Panc1 (cell line): Measurements from ENCODE around the gene GLT8D1. TPM values are rescaled to one million over a fixed set of nuclear protein-coding genes. Genes with fewer than 3 reads are reported as not detected.
A peak's percentile ranks its signal among the peaks of the same experiment; 100 is the strongest.

ENCODE experiments used
- ATAC-seq: fragments of 200-7000 bp; cut with Tn5 transposase; 2 replicates; pipeline ENCODE4 v1.9.1; 2020; ENCODE audit warnings: mild to moderate bottlenecking, moderate library complexity
- BruUV-seq: library from RNA; stranded (reverse); fragments of 400-500 nt; replicated peaks from 2 replicates; lab custom pipeline; 2021; lab: Mats Ljungman, UMichigan
- CTCF ChIA-PET: fragments of 300-600 bp; sonication (Branson Sonifier 250); formaldehyde crosslinking; loops from one replicate; lab custom pipeline; 2022; ENCODE audit warnings: antibody characterized with exemption; lab: Charles Lee
- POLR2A ChIA-PET: fragments of 300-600 bp; sonication (Branson Sonifier 250); formaldehyde crosslinking; loops from one replicate; lab custom pipeline; 2022; ENCODE audit warnings: antibody characterized with exemption; lab: Charles Lee
- DNase-seq: peaks from one replicate; pipeline ENCODE4 v3.0.0-alpha.2; 2010; ENCODE audit warnings: low read depth, low spot score
- H3K27ac ChIP-seq: 2 replicates; pipeline ENCODE4 v1.5.1; 2011; ENCODE audit warnings: mild to moderate bottlenecking, low read length, inconsistent platforms
- H3K27me3 ChIP-seq: fragments of 200-500 bp; sonication (Bioruptor generic); 2 replicates; pipeline ENCODE4 v1.6.0; 2014; ENCODE audit warnings: low read length, inconsistent platforms; ENCODE audit not compliant: control insufficient read depth, insufficient read depth
- H3K36me3 ChIP-seq: fragments of 200-500 bp; sonication (Bioruptor generic); 2 replicates; pipeline ENCODE4 v1.5.1; 2014; ENCODE audit warnings: inconsistent platforms, mild to moderate bottlenecking, low read length, moderate library complexity; ENCODE audit not compliant: control insufficient read depth, insufficient read depth
- H3K4me1 ChIP-seq: 2 replicates; pipeline ENCODE4 v1.5.1; 2011; ENCODE audit warnings: inconsistent platforms, mild to moderate bottlenecking, low read length, moderate library complexity; ENCODE audit not compliant: control insufficient read depth, insufficient read depth
- H3K4me3 ChIP-seq, 2 experiments: 2 replicates each; pipeline ENCODE4 v1.5.1; 2011 to 2012; ENCODE audit warnings: low read depth in 2 of 2, low read length in 2 of 2, mild to moderate bottlenecking in 2 of 2, inconsistent platforms in 1 of 2, moderate library complexity in 1 of 2
- H3K9me3 ChIP-seq: fragments of 200-500 bp; sonication (Bioruptor generic); 2 replicates; pipeline ENCODE4 v1.5.1; 2014; ENCODE audit warnings: low read depth, mild to moderate bottlenecking, inconsistent platforms, low read length, moderate library complexity; ENCODE audit not compliant: control insufficient read depth, insufficient read depth
- POLR2AphosphoS5 ChIP-seq: IDR thresholded peaks from 2 replicates; pipeline ENCODE4 v1.6.1; 2012; ENCODE audit warnings: mild to moderate bottlenecking, low read depth, low read length, moderate library complexity
- SIN3A ChIP-seq: IDR thresholded peaks from 2 replicates; pipeline ENCODE4 v1.6.1; 2012; ENCODE audit warnings: low read depth, mild to moderate bottlenecking, low read length, moderate library complexity, borderline replicate concordance; ENCODE audit not compliant: insufficient read depth
- TCF7L2 ChIP-seq: IDR thresholded peaks from 2 replicates; pipeline ENCODE4 v1.6.1; 2011; ENCODE audit warnings: mild to moderate bottlenecking, low read depth, low read length, inconsistent platforms
- in situ Hi-C: cut with HindIII; loops from 2 replicates; pipeline ENCODE4 v1.10.0; 2016; ENCODE audit warnings: low sequenced_read_pairs, low pct_unique_long_range_greater_than_20kb
- intact Hi-C: fragments of 100-400 bp; cut with micrococcal nuclease; formaldehyde crosslinking; loops from one replicate; pipeline ENCODE4 v1.10.0; 2022; ENCODE audit not compliant: unreplicated experiment
- total RNA-seq: library from RNA; stranded (reverse); gene quantifications from one replicate; pipeline ENCODE4 v1.2.1, GENCODE V29; 2021; ENCODE audit not compliant: unreplicated experiment
- TF ChIP-seq, protein P1 (sequence below): fragments of 450-650 bp; IDR thresholded peaks from 2 replicates; pipeline ENCODE4 v1.5.1; 2017; ENCODE audit warnings: mild to moderate bottlenecking
- TF ChIP-seq, protein P2 (sequence below), 2 experiments: IDR thresholded peaks; 2 replicates each; pipeline ENCODE4 v1.6.1; 2011 to 2012; ENCODE audit warnings: low read depth in 2 of 2, control low read depth in 1 of 2, low read length in 1 of 2, mild to moderate bottlenecking in 1 of 2, moderate library complexity in 1 of 2; ENCODE audit not compliant: insufficient read depth in 1 of 2

GLT8D1 gene
- total RNA-seq, 1 experiment from 2014 or later: 51.3 TPM

DNA sequence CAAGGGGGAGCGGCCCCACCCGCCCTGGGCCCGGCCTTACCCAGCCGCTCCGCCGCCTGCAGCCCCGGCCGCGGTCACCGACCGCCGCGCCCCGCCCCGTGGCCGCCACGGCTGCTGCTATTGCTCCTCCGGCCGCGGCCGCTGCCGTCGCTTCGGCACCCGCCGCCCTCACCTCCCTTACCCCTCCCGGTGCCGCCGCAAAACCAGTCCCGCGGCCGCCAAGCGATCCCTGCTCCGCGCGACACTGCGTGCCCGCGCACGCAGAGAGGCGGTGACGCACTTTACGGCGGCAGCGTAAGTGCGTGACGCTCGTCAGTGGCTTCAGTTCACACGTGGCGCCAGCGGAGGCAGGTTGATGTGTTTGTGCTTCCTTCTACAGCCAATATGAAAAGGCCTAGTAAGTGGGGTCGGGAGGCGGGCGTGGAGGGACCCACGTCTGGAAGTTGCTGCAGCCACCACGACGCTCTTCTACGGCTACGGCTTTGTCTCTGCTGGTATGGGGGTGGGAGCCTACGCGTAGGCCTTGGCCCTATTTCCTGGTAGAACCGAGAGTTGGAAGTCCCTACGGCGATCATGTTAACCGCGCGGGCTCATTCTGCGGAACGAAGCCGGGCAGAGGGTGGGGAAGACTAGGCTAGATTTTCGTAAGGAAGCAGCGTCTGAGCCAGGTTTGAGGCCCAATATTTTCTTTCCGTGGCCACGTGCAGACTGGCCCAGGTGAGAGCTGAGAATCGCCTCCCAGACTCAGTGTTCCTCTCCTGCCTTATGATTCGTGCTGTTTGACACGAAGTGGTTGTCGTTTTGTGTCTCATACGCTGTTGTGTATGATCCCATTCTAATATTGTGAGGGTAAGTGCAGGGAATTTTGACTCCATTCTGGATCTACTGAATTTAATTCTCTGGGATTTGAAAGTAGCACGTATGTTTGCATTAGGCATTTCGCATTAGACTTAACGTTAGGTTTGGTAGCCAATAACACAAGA lies 19.6 kb downstream of the GLT8D1 start, which contains the start of the genes GNL3 and PBRM1:
TSS of gene GNL3 (plus strand) at position 324 of the 983 bp plus-strand sequence. CDS start at position 385, 61 bp downstream.
TSS of gene PBRM1 (minus strand) at position 205 of the 983 bp plus-strand sequence.
- TSS peak; percentile 75 for BruUV-seq

DNA sequence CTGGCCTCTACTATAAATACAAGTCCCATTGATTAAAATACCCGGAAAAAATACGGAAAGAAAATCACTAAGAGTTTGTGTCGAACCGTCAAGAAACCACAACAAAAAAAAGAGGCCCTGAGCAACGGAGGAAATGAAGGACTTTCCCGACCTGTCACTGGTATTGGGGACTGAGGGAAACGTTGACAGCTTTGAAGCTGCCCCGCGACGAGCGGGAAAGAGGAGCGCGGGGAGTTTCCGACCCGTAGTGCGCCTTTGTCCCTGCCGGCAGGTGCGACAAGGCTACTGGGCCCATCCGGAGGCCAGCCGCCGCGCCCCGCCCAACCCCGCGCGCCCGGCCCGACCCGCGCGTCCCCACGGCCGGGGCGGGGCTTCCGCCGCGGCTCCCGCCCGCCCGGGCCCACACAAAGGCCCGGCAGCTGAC lies 20.3 kb downstream of the GLT8D1 start:
- Histone ChIP-seq H3K27me3 (no peaks in the 10 kb centered on the region), H3K9me3 (no peaks in the 10 kb centered on the region), H3K36me3 (peaks cover 33% of the 10 kb centered on the region), H3K4me3 (peak overlapping the region; percentile 90 to 98), H3K27ac (peak overlapping the region; percentile 93), H3K4me1 (peaks cover 26% of the 10 kb centered on the region)
- ChIA-PET CTCF (no interaction called here), POLR2A (no interaction called here)
- peak; percentile 94 for ATAC-seq
- 0 out of 2 replicates have a peak, but pooled peaks have one; percentile 27 for TF ChIP-seq TCF7L2
- TF ChIP-seq, protein P1, sequence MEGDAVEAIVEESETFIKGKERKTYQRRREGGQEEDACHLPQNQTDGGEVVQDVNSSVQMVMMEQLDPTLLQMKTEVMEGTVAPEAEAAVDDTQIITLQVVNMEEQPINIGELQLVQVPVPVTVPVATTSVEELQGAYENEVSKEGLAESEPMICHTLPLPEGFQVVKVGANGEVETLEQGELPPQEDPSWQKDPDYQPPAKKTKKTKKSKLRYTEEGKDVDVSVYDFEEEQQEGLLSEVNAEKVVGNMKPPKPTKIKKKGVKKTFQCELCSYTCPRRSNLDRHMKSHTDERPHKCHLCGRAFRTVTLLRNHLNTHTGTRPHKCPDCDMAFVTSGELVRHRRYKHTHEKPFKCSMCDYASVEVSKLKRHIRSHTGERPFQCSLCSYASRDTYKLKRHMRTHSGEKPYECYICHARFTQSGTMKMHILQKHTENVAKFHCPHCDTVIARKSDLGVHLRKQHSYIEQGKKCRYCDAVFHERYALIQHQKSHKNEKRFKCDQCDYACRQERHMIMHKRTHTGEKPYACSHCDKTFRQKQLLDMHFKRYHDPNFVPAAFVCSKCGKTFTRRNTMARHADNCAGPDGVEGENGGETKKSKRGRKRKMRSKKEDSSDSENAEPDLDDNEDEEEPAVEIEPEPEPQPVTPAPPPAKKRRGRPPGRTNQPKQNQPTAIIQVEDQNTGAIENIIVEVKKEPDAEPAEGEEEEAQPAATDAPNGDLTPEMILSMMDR: no peak
- TF ChIP-seq, protein P2, sequence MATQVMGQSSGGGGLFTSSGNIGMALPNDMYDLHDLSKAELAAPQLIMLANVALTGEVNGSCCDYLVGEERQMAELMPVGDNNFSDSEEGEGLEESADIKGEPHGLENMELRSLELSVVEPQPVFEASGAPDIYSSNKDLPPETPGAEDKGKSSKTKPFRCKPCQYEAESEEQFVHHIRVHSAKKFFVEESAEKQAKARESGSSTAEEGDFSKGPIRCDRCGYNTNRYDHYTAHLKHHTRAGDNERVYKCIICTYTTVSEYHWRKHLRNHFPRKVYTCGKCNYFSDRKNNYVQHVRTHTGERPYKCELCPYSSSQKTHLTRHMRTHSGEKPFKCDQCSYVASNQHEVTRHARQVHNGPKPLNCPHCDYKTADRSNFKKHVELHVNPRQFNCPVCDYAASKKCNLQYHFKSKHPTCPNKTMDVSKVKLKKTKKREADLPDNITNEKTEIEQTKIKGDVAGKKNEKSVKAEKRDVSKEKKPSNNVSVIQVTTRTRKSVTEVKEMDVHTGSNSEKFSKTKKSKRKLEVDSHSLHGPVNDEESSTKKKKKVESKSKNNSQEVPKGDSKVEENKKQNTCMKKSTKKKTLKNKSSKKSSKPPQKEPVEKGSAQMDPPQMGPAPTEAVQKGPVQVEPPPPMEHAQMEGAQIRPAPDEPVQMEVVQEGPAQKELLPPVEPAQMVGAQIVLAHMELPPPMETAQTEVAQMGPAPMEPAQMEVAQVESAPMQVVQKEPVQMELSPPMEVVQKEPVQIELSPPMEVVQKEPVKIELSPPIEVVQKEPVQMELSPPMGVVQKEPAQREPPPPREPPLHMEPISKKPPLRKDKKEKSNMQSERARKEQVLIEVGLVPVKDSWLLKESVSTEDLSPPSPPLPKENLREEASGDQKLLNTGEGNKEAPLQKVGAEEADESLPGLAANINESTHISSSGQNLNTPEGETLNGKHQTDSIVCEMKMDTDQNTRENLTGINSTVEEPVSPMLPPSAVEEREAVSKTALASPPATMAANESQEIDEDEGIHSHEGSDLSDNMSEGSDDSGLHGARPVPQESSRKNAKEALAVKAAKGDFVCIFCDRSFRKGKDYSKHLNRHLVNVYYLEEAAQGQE (IDR thresholded peaks at IDR 0.05; ENCODE audit: insufficient read depth in 1 of 2, low read depth in 2 of 2, low read length in 1 of 2): no peak
- peak; percentile 38; the same call in 1 of the 2 replicates for TF ChIP-seq SIN3A
- DNase-seq: no peak
- intact Hi-C loops (no loop called here), in situ Hi-C loops (no loop called here)
- BruUV-seq: no TSS peak

More for the DNA sequence above, 19.6 kb downstream of the GLT8D1 start, which contains the start of the genes GNL3 and PBRM1:
- no peaks in the 10 kb centered on the region for H3K27me3 ChIP-seq
- CTCF ChIA-PET: no interaction called here
- intact Hi-C loops: no loop called here
- POLR2A ChIA-PET: no interaction called here
- H3K4me3 ChIP-seq: peak within 1 kb of the TSS; percentile 95 to 98
- peak; percentile 90 for ATAC-seq
- peak; percentile 91 for TF ChIP-seq POLR2AphosphoS5
- peak; percentile 87 for TF ChIP-seq SIN3A
- TF ChIP-seq TCF7L2: 0 out of 2 replicates have a peak, but pooled peaks have one; percentile 25
- TF ChIP-seq, protein P2 (IDR thresholded peaks at IDR 0.05; ENCODE audit: insufficient read depth in 1 of 2, low read depth in 2 of 2, low read length in 1 of 2): peak in 1 of 2 experiments; percentile 59; a peak in 1 of 4 replicates
- TF ChIP-seq, protein P1: no peak
- H3K27ac ChIP-seq: peak within 1 kb of the TSS; percentile 97
- peaks cover 38% of the 10 kb centered on the region for H3K36me3 ChIP-seq
- in situ Hi-C loops: no loop called here
- DNase-seq: no peak
- peaks cover 26% of the 10 kb centered on the region for H3K4me1 ChIP-seq
- no peaks in the 10 kb centered on the region for H3K9me3 ChIP-seq
